GM12891 (cell line): ENCODE results near the gene SMYD3.

Source experiments
- PAX5 ChIP-seq: IDR thresholded peaks from 2 replicates; pipeline ENCODE4 v1.6.1; 2011; ENCODE audit warnings: low read length, moderate library complexity, mild to moderate bottlenecking; ENCODE audit not compliant: insufficient read depth, severe bottlenecking
- POLR2A ChIP-seq: IDR thresholded peaks from 2 replicates; pipeline ENCODE4 v1.6.1; 2011; ENCODE audit warnings: low read depth, low read length, control low read depth
- POLR2AphosphoS5 ChIP-seq: IDR thresholded peaks from 2 replicates; pipeline ENCODE4 v1.6.1; 2011; ENCODE audit warnings: low read depth, low read length, control low read depth
- POU2F2 ChIP-seq: IDR thresholded peaks from 2 replicates; pipeline ENCODE4 v1.6.1; 2011; ENCODE audit warnings: low read depth, mild to moderate bottlenecking, control low read depth, low read length, moderate library complexity
- TAF1 ChIP-seq: IDR thresholded peaks from 2 replicates; pipeline ENCODE4 v1.6.1; 2011; ENCODE audit warnings: low read depth, low read length, control low read depth

- TF ChIP-seq POLR2AphosphoS5 (no peak), PAX5 (no peak), POLR2A (no peak), POU2F2 (no peak), TAF1 (no peak)
Measured at GRCh38 chr1:245800901-245801605, 706.0 kb downstream of the SMYD3 start.
